ENCODE measurements around the gene CLRN3.

The CLRN3 gene

GRCh38 chr10:127866276-127867013, 26.3 kb downstream of the CLRN3 start:
- Histone ChIP-seq H3K27me3 (ENCODE audit: insufficient read depth, low read length, poor library complexity, severe bottlenecking) (no peaks in the 10 kb centered on the region), H3K4me3 (ENCODE audit: low read length, poor library complexity, severe bottlenecking) (no peak overlapping the region), H3K9me3 (ENCODE audit: insufficient read depth, low read depth, low read length) (peaks cover 2% of the 10 kb centered on the region; the same call in 1 of the 2 replicates), H2AFZ (ENCODE audit: low read length) (no peak overlapping the region), H3F3A (ENCODE audit: low read depth) (no peaks in the 10 kb centered on the region), H3K36me3 (ENCODE audit: insufficient read depth, low read length) (no peaks in the 10 kb centered on the region), H3K9ac (ENCODE audit: low read depth, low read length, poor library complexity, severe bottlenecking) (no peak overlapping the region), H3K4me1 (ENCODE audit: insufficient read depth, low read length, poor library complexity, severe bottlenecking) (no peaks in the 10 kb centered on the region), H4K20me1 (ENCODE audit: insufficient read depth, low read length, poor library complexity, severe bottlenecking) (no peaks in the 10 kb centered on the region), H3K4me2 (ENCODE audit: low read depth, low read length, poor library complexity, severe bottlenecking) (no peak overlapping the region), H3K9me2 (replicated peaks; ENCODE audit: low read depth, low read length) (no peaks in the 10 kb centered on the region), H3K79me2 (ENCODE audit: insufficient read depth, low read length) (no peaks in the 10 kb centered on the region)
- TF ChIP-seq CTCF (conservative IDR thresholded peaks at IDR 0.05; ENCODE audit: low read length) (no peak), EZH2phosphoT487 (IDR thresholded peaks at IDR 0.05; ENCODE audit: borderline replicate concordance) (no peak)

GRCh38 chr10:127863231-127863825, 29.4 kb downstream of the CLRN3 start:
- TF ChIP-seq CTCF (conservative IDR thresholded peaks at IDR 0.05; ENCODE audit: low read length) (no peak), EZH2phosphoT487 (IDR thresholded peaks at IDR 0.05; ENCODE audit: borderline replicate concordance) (no peak)
- Histone ChIP-seq H3K36me3 (ENCODE audit: insufficient read depth, low read length) (no peaks in the 10 kb centered on the region), H3K9me2 (replicated peaks; ENCODE audit: low read depth, low read length) (no peaks in the 10 kb centered on the region), H3K79me2 (ENCODE audit: insufficient read depth, low read length) (no peaks in the 10 kb centered on the region), H3K4me1 (ENCODE audit: insufficient read depth, low read length, poor library complexity, severe bottlenecking) (no peaks in the 10 kb centered on the region), H3K4me3 (ENCODE audit: low read length, poor library complexity, severe bottlenecking) (no peak overlapping the region), H3K9ac (ENCODE audit: low read depth, low read length, poor library complexity, severe bottlenecking) (no peak overlapping the region), H2AFZ (ENCODE audit: low read length) (no peak overlapping the region), H3K9me3 (ENCODE audit: insufficient read depth, low read depth, low read length) (no peaks in the 10 kb centered on the region; the same call in 1 of the 2 replicates), H3K27me3 (ENCODE audit: insufficient read depth, low read length, poor library complexity, severe bottlenecking) (no peaks in the 10 kb centered on the region), H4K20me1 (ENCODE audit: insufficient read depth, low read length, poor library complexity, severe bottlenecking) (no peaks in the 10 kb centered on the region), H3K4me2 (ENCODE audit: low read depth, low read length, poor library complexity, severe bottlenecking) (no peak overlapping the region), H3F3A (ENCODE audit: low read depth) (no peaks in the 10 kb centered on the region)

GRCh38 chr10:127860592-127860991, 32.1 kb downstream of the CLRN3 start:
- no peaks in the 10 kb centered on the region; the same call in 1 of the 2 replicates for H3K9me3 ChIP-seq (ENCODE audit: insufficient read depth, low read depth, low read length)
- H3K4me3 ChIP-seq (ENCODE audit: low read length, poor library complexity, severe bottlenecking) = no peak overlapping the region
- no peak overlapping the region for H2AFZ ChIP-seq (ENCODE audit: low read length)
- H3K27me3 ChIP-seq (ENCODE audit: insufficient read depth, low read length, poor library complexity, severe bottlenecking) = no peaks in the 10 kb centered on the region
- H3F3A ChIP-seq (ENCODE audit: low read depth) = no peaks in the 10 kb centered on the region
- TF ChIP-seq CTCF (conservative IDR thresholded peaks at IDR 0.05; ENCODE audit: low read length) (no peak), EZH2phosphoT487 (IDR thresholded peaks at IDR 0.05; ENCODE audit: borderline replicate concordance) (no peak)
- no peak overlapping the region for H3K9ac ChIP-seq (ENCODE audit: low read depth, low read length, poor library complexity, severe bottlenecking)
- no peak overlapping the region for H3K4me2 ChIP-seq (ENCODE audit: low read depth, low read length, poor library complexity, severe bottlenecking)
- no peaks in the 10 kb centered on the region for H3K9me2 ChIP-seq (replicated peaks; ENCODE audit: low read depth, low read length)
- H3K79me2 ChIP-seq (ENCODE audit: insufficient read depth, low read length) = no peaks in the 10 kb centered on the region
- no peaks in the 10 kb centered on the region for H4K20me1 ChIP-seq (ENCODE audit: insufficient read depth, low read length, poor library complexity, severe bottlenecking)
- H3K4me1 ChIP-seq (ENCODE audit: insufficient read depth, low read length, poor library complexity, severe bottlenecking) = no peaks in the 10 kb centered on the region
- no peaks in the 10 kb centered on the region for H3K36me3 ChIP-seq (ENCODE audit: insufficient read depth, low read length)

Data from Loucy (cell line).